K562 (cell line): ENCODE measurements around the gene CHPF2. TPM values are rescaled to one million over a fixed set of nuclear protein-coding genes. Genes with fewer than 3 reads are reported as not detected.

Source experiments
- DMBX1 ChIP-seq: fragments of 250-450 bp; sonication (Bioruptor Pico); IDR thresholded peaks from 2 replicates; pipeline ENCODE4 v1.8.0; 2022; ENCODE audit warnings: inconsistent platforms, mild to moderate bottlenecking, moderate library complexity, borderline replicate concordance
- FOXP1 ChIP-seq: sonication (generic); formaldehyde crosslinking; IDR thresholded peaks from 2 replicates; pipeline ENCODE4 v1.8.0; 2022; ENCODE audit warnings: mild to moderate bottlenecking, missing genetic modification reagents
- FUS ChIP-seq: fragments of 200-400 bp; formaldehyde crosslinking; optimal IDR thresholded peaks from 2 replicates; pipeline ENCODE3; 2017; ENCODE audit warnings: low read depth, low read length
- HDAC3 ChIP-seq: fragments of 450-650 bp; IDR thresholded peaks from 2 replicates; pipeline ENCODE4 v1.6.1; 2018; ENCODE audit warnings: borderline replicate concordance, mild to moderate bottlenecking, moderate library complexity; ENCODE audit not compliant: partially characterized antibody
- HINFP ChIP-seq: fragments of 450-650 bp; conservative IDR thresholded peaks from 2 replicates; pipeline ENCODE4 v1.6.1; 2016; ENCODE audit warnings: missing genetic modification characterization, low read depth, mild to moderate bottlenecking, control low read depth, missing compliant biosample characterization
- KDM1A ChIP-seq, 2 experiments: fragments of 450-650 bp; IDR thresholded peaks; 2 replicates each; pipeline ENCODE4 v1.6.1; 2016; ENCODE audit warnings: mild to moderate bottlenecking in 2 of 2
- KDM2B ChIP-seq: fragments of 250-450 bp; sonication (Bioruptor Pico); IDR thresholded peaks from 2 replicates; pipeline ENCODE4 v1.8.0; 2021; ENCODE audit warnings: mild to moderate bottlenecking, moderate library complexity
- MAZ ChIP-seq, 2 experiments: fragments of 450-650 bp in 1 of 2; sonication (generic) in 1 of 2; formaldehyde crosslinking; IDR thresholded peaks in 1 of 2; conservative IDR thresholded peaks in 1 of 2; 2 replicates each; pipeline versions ENCODE4 v1.4.0 to v1.5.0; 2020; ENCODE audit warnings: mild to moderate bottlenecking in 1 of 2, missing genetic modification reagents in 1 of 2
- MYC ChIP-seq, 2 experiments: fragments of 250-450 bp in 1 of 2; sonication (Bioruptor Pico) in 1 of 2; IDR thresholded peaks; 2 replicates each; pipeline versions ENCODE4 v1.5.1 to v1.6.1; 2012 to 2021; ENCODE audit warnings: low read depth in 2 of 2, borderline replicate concordance in 1 of 2, improper control_type of control experiment in 1 of 2, low read length in 1 of 2, mild to moderate bottlenecking in 1 of 2, moderate library complexity in 1 of 2
- NR2C2 ChIP-seq, 2 experiments: fragments of 200-800 bp in 1 of 2; sonication (Bioruptor generic) in 1 of 2; sonication (generic) in 1 of 2; formaldehyde crosslinking in 1 of 2; IDR thresholded peaks; 2 replicates each; pipeline versions ENCODE4 v1.6.1 to v1.8.0; 2016 to 2022; ENCODE audit warnings: mild to moderate bottlenecking in 1 of 2, missing compliant biosample characterization in 1 of 2, missing genetic modification characterization in 1 of 2, missing genetic modification reagents in 1 of 2
- SP1 ChIP-seq: sonication (generic); formaldehyde crosslinking; IDR thresholded peaks from 2 replicates; pipeline ENCODE4 v1.8.1; 2022; ENCODE audit warnings: mild to moderate bottlenecking, missing genetic modification reagents
- SREBF2 ChIP-seq: sonication (generic); formaldehyde crosslinking; IDR thresholded peaks from 2 replicates; pipeline ENCODE4 v1.4.0; 2020; ENCODE audit warnings: mild to moderate bottlenecking, missing genetic modification reagents
- SRSF3 ChIP-seq: fragments of 200-400 bp; formaldehyde crosslinking; IDR thresholded peaks from 2 replicates; pipeline ENCODE4 v1.6.1; 2016; ENCODE audit warnings: mild to moderate bottlenecking, low read length, moderate library complexity; ENCODE audit not compliant: insufficient read depth
- ZNF354B ChIP-seq: fragments of 250-450 bp; sonication (Bioruptor Pico); IDR thresholded peaks from 2 replicates; pipeline ENCODE4 v1.4.0; 2020
- polyA plus RNA-seq, 8 experiments: library from polyadenylated mRNA; depleted of rRNA in 4 of 8; stranded (reverse) in 5 of 8; unstranded in 3 of 8; fragments of >200 nt; fragmentation: Nextera tagmentation in 2 of 8; fragmentation: Illumina TruSeq in 1 of 8; extraction: Ambion mirVana in 2 of 8; extraction: Trizol in 1 of 8; gene quantifications; 2 replicates each; pipeline versions ENCODE4 v1.2.1 to v1.2.3, GENCODE V29; 2011 to 2014; ENCODE audit warnings: inconsistent platforms in 1 of 8, missing spikeins in 1 of 8
- total RNA-seq, 7 experiments: library from RNA; depleted of rRNA in 6 of 7; stranded (reverse); fragments of >200 nt in 6 of 7; fragmentation: Illumina TruSeq in 2 of 7; extraction: Trizol in 2 of 7; gene quantifications; 2 replicates each; pipeline versions ENCODE4 v1.2.1 to v1.2.3, GENCODE V29; 2011 to 2021; ENCODE audit warnings: low replicate concordance in 1 of 7
- TF ChIP-seq, protein P1 (sequence below), 2 experiments: IDR thresholded peaks in 1 of 2; conservative IDR thresholded peaks in 1 of 2; 2 replicates each; pipeline ENCODE4 v1.6.1; 2016; ENCODE audit warnings: low read depth in 2 of 2, mild to moderate bottlenecking in 1 of 2, missing compliant biosample characterization in 1 of 2, missing genetic modification characterization in 1 of 2, moderate library complexity in 1 of 2
- TF ChIP-seq, protein P2 (sequence below): conservative IDR thresholded peaks from 2 replicates; pipeline ENCODE4 v1.6.1; 2011; ENCODE audit warnings: low read depth, mild to moderate bottlenecking, low read length; ENCODE audit not compliant: control insufficient read depth
- TF ChIP-seq, protein P3 (sequence below): fragments of 250-450 bp; sonication (Bioruptor Pico); IDR thresholded peaks from 2 replicates; pipeline ENCODE4 v1.4.0; 2020; ENCODE audit warnings: mild to moderate bottlenecking

CHPF2 gene
- total and polyA plus RNA-seq, 9 of the 15 experiments (the other 6 are each of a cell fraction or from before 2014, with no cell fraction given): 0.08 to 32.8 (median 10.5) TPM

- TF ChIP-seq DMBX1 (CRISPR knock-in tag) (no peak), FUS (no peak), SRSF3 (no peak), HDAC3 (no peak), FOXP1 (CRISPR knock-in tag) (peak; percentile 63; the same call in 1 of the 2 replicates), ZNF354B (CRISPR knock-in tag) (no peak), SREBF2 (CRISPR knock-in tag) (0 out of 2 replicates have a peak, but pooled peaks have one; percentile 18), NR2C2 (CRISPR knock-in tag; IDR thresholded peaks at IDR 0.05) (peak; percentile 48; the same call in 1 of the 2 replicates), NR2C2 (tag; IDR thresholded peaks at IDR 0.05) (no peak), SP1 (CRISPR knock-in tag) (0 out of 2 replicates have a peak, but pooled peaks have one; percentile 23), MYC (IDR thresholded peaks at IDR 0.05; ENCODE audit: low read depth, low read length) (peak; percentile 53; the same call in 1 of the 2 replicates), MYC (CRISPR knock-in tag; IDR thresholded peaks at IDR 0.05; ENCODE audit: borderline replicate concordance, low read depth) (no peak), KDM2B (CRISPR knock-in tag) (no peak), KDM1A (IDR thresholded peaks at IDR 0.05) (no peak), MAZ (CRISPR knock-in tag; conservative IDR thresholded peaks at IDR 0.05 in 1 of 2, IDR thresholded peaks at IDR 0.05 in 1 of 2) (no peak), HINFP (peak; percentile 90)
- TF ChIP-seq, protein P1, sequence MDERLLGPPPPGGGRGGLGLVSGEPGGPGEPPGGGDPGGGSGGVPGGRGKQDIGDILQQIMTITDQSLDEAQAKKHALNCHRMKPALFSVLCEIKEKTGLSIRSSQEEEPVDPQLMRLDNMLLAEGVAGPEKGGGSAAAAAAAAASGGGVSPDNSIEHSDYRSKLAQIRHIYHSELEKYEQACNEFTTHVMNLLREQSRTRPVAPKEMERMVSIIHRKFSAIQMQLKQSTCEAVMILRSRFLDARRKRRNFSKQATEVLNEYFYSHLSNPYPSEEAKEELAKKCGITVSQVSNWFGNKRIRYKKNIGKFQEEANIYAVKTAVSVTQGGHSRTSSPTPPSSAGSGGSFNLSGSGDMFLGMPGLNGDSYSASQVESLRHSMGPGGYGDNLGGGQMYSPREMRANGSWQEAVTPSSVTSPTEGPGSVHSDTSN (CRISPR knock-in tag; IDR thresholded peaks at IDR 0.05; ENCODE audit: low read depth): no peak
- TF ChIP-seq, protein P1 (tag; conservative IDR thresholded peaks at IDR 0.05; ENCODE audit: low read depth): no peak
- TF ChIP-seq, protein P2, sequence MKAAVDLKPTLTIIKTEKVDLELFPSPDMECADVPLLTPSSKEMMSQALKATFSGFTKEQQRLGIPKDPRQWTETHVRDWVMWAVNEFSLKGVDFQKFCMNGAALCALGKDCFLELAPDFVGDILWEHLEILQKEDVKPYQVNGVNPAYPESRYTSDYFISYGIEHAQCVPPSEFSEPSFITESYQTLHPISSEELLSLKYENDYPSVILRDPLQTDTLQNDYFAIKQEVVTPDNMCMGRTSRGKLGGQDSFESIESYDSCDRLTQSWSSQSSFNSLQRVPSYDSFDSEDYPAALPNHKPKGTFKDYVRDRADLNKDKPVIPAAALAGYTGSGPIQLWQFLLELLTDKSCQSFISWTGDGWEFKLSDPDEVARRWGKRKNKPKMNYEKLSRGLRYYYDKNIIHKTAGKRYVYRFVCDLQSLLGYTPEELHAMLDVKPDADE: 0 out of 2 replicates have a peak, but pooled peaks have one; percentile 44
- TF ChIP-seq, protein P3, sequence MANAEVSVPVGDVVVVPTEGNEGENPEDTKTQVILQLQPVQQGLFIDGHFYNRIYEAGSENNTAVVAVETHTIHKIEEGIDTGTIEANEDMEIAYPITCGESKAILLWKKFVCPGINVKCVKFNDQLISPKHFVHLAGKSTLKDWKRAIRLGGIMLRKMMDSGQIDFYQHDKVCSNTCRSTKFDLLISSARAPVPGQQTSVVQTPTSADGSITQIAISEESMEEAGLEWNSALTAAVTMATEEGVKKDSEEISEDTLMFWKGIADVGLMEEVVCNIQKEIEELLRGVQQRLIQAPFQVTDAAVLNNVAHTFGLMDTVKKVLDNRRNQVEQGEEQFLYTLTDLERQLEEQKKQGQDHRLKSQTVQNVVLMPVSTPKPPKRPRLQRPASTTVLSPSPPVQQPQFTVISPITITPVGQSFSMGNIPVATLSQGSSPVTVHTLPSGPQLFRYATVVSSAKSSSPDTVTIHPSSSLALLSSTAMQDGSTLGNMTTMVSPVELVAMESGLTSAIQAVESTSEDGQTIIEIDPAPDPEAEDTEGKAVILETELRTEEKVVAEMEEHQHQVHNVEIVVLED: no peak
These were observed 27.8 kb upstream of the CHPF2 start (continued) for GRCh38 chr7:151204383-151205032.
